GM18499 (cell line): ENCODE measurements around the gene OSBPL5.

Experiments used
- ATAC-seq: cut with Tn5 transposase; IDR thresholded peaks from one replicate; pipeline ENCODE4 v1.9.1; 2021; ENCODE audit warnings: moderate number of reproducible peaks; ENCODE audit not compliant: insufficient read depth, unreplicated experiment

OSBPL5 gene

GRCh38 chr11:3136546-3137455 lies 28.3 kb downstream of the OSBPL5 start:
- ATAC-seq, result no peak

GRCh38 chr11:3135481-3136440 lies 29.3 kb downstream of the OSBPL5 start:
- no peak for ATAC-seq

- ATAC-seq, result no peak
Observed at GRCh38 chr11:3134651-3135480, 30.2 kb downstream of the OSBPL5 start.

GRCh38 chr11:3134218-3134621 lies 30.9 kb downstream of the OSBPL5 start:
- ATAC-seq, result no peak

- no peak for ATAC-seq
Observed at GRCh38 chr11:3133261-3134217, 31.6 kb downstream of the OSBPL5 start.

- ATAC-seq, result no peak
Observed at GRCh38 chr11:3132831-3133260, 32.3 kb downstream of the OSBPL5 start.

GRCh38 chr11:3132271-3132781 lies 32.8 kb downstream of the OSBPL5 start:
- no peak for ATAC-seq

- no peak for ATAC-seq
Observed at GRCh38 chr11:3131330-3131941, 33.7 kb downstream of the OSBPL5 start.

- ATAC-seq, result no peak
Observed at GRCh38 chr11:3130269-3131071, 34.6 kb downstream of the OSBPL5 start.

- no peak for ATAC-seq
Observed at GRCh38 chr11:3129591-3130268, 35.4 kb downstream of the OSBPL5 start.

- ATAC-seq, result no peak
Observed at GRCh38 chr11:3129181-3129590, 35.9 kb downstream of the OSBPL5 start.

- no peak for ATAC-seq
Observed at GRCh38 chr11:3128356-3129180, 36.5 kb downstream of the OSBPL5 start.

- no peak for ATAC-seq
Observed at GRCh38 chr11:3127706-3128355, 37.3 kb downstream of the OSBPL5 start.

GRCh38 chr11:3126901-3127691 lies 38.0 kb downstream of the OSBPL5 start:
- no peak for ATAC-seq
